Body of pancreas (tissue), 4 donors: ENCODE results near the gene FAM169A.

Experiments used
- POLR2A ChIP-seq, 3 donors: fragments of 450-650 bp; IDR thresholded peaks; one replicate each; pipeline ENCODE4 v1.6.1; 2016; ENCODE audit warnings: antibody characterized with exemption in 3 of 3, mild to moderate bottlenecking in 2 of 3
- TF ChIP-seq, protein P1 (sequence below), 7 experiments: fragments of 450-650 bp in 4 of 7; fragments of 200-600 bp in 3 of 7; sonication (generic) in 3 of 7; IDR thresholded peaks; one replicate each; pipeline ENCODE4 v1.5.1; 2016 to 2019; ENCODE audit warnings: antibody characterized with exemption in 7 of 7

DNA sequence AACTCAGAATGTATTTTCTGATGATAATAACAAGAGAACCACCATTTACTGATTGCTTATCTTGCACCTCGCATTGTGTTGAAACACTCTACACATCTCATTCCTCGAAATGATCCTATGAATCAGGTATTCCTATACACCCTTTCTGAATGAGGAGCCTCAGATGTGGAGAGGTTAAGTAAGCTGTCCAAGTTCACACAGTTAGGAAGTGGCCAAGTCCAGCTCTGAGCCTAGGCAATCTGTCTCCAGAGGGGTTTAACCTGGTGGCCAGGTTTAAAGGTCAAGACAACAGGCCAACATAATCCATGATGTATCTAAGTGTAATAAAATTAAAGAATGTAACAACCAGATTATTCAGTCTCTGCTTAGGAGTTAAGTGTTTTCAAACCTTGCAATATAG is 12.9 kb downstream of the FAM169A start:
- TF ChIP-seq, protein P1, sequence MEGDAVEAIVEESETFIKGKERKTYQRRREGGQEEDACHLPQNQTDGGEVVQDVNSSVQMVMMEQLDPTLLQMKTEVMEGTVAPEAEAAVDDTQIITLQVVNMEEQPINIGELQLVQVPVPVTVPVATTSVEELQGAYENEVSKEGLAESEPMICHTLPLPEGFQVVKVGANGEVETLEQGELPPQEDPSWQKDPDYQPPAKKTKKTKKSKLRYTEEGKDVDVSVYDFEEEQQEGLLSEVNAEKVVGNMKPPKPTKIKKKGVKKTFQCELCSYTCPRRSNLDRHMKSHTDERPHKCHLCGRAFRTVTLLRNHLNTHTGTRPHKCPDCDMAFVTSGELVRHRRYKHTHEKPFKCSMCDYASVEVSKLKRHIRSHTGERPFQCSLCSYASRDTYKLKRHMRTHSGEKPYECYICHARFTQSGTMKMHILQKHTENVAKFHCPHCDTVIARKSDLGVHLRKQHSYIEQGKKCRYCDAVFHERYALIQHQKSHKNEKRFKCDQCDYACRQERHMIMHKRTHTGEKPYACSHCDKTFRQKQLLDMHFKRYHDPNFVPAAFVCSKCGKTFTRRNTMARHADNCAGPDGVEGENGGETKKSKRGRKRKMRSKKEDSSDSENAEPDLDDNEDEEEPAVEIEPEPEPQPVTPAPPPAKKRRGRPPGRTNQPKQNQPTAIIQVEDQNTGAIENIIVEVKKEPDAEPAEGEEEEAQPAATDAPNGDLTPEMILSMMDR (IDR thresholded peaks at IDR 0.05) = no peak
- no peak for TF ChIP-seq POLR2A (IDR thresholded peaks at IDR 0.05)
